Large intestine (tissue), 12 donors: ENCODE data around the gene RBM34. TPM values are rescaled to one million over a fixed set of nuclear protein-coding genes. Genes with fewer than 3 reads are reported as not detected.
"Not testable (repeated sequence)": the region's sequence is repeated elsewhere in the genome, so short reads cannot be mapped to it uniquely, and the experiment has no call there.

Experiments
- DNase-seq, 2 donors: peaks; one replicate each; pipeline versions ENCODE4 v3.0.0 to v3.0.0-alpha.2; 2013
- H3K27ac ChIP-seq: one replicate; pipeline ENCODE4 v1.5.1; 2013; ENCODE audit warnings: low read length
- H3K27me3 ChIP-seq: 2 replicates; pipeline ENCODE4 v1.6.1; 2013; ENCODE audit warnings: low read length; ENCODE audit not compliant: control insufficient read depth, insufficient read depth
- H3K36me3 ChIP-seq: 2 replicates; pipeline ENCODE4 v1.6.1; 2013; ENCODE audit warnings: low read length; ENCODE audit not compliant: control insufficient read depth, insufficient read depth
- H3K4me1 ChIP-seq: one replicate; pipeline ENCODE4 v1.6.1; 2013; ENCODE audit warnings: low read length; ENCODE audit not compliant: control insufficient read depth, insufficient read depth
- H3K4me3 ChIP-seq: one replicate; pipeline ENCODE4 v1.5.1; 2013; ENCODE audit warnings: low read length
- H3K9me3 ChIP-seq: one replicate; pipeline ENCODE4 v1.6.1; 2013; ENCODE audit warnings: mild to moderate bottlenecking, low read depth, low read length, moderate library complexity; ENCODE audit not compliant: control insufficient read depth
- WGBS: methylation state at CpG from one replicate; pipeline ENCODE4 v1.1.5; 2013; ENCODE audit warnings: low lambda C conversion rate; ENCODE audit not compliant: insufficient coverage; 5-methylcytosine and 5-hydroxymethylcytosine counted together
- long read RNA-seq, 11 donors: transcript quantifications; one replicate each; lab custom pipeline, GENCODE V29; 2026
- polyA plus RNA-seq: library from polyadenylated mRNA; unstranded; fragments of 120-200 nt; gene quantifications from one replicate; pipeline ENCODE4 v1.2.1, GENCODE V29; 2013

Gene RBM34
- polyA plus RNA-seq, result 77.4 TPM
- long read RNA-seq, donor 1, transcript RBM34-201 (11 exons, 2,054 nt), result major isoform, 9 of 12 reads
- long read RNA-seq, donor 1, partial matches to known transcripts, result 0 of 12 reads
- long read RNA-seq, donor 1, other reads (novel, unspliced or antisense), result 0 of 12 reads
- long read RNA-seq, donor 2, transcript RBM34-201 (11 exons, 2,054 nt), result major isoform, 11 of 21 reads
- long read RNA-seq, donor 2, partial matches to known transcripts, result 5 of 21 reads
- long read RNA-seq, donor 2, other reads (novel, unspliced or antisense), result 0 of 21 reads
- long read RNA-seq, donor 3, result 0 reads
- long read RNA-seq, donor 4, partial matches to known transcripts, result 0 of 4 reads
- long read RNA-seq, donor 4, other reads (novel, unspliced or antisense), result 0 of 4 reads
- long read RNA-seq, donor 5, transcript RBM34-201 (11 exons, 2,054 nt), result major isoform, 6 of 7 reads
- long read RNA-seq, donor 5, partial matches to known transcripts, result 0 of 7 reads
- long read RNA-seq, donor 5, other reads (novel, unspliced or antisense), result 0 of 7 reads
- long read RNA-seq, donor 6, transcript RBM34-201 (11 exons, 2,054 nt), result major isoform, 7 of 20 reads
- long read RNA-seq, donor 6, partial matches to known transcripts, result 8 of 20 reads
- long read RNA-seq, donor 6, other reads (novel, unspliced or antisense), result 0 of 20 reads
- long read RNA-seq, donor 7, transcript RBM34-201 (11 exons, 2,054 nt), result major isoform, 6 of 8 reads
- long read RNA-seq, donor 7, partial matches to known transcripts, result 0 of 8 reads
- long read RNA-seq, donor 7, other reads (novel, unspliced or antisense), result 0 of 8 reads
- long read RNA-seq, donor 8, transcript RBM34-209 (3 exons, 783 nt), result minor isoform, 6 of 19 reads
- long read RNA-seq, donor 8, transcript RBM34-201 (11 exons, 2,054 nt), result major isoform, 8 of 19 reads
- long read RNA-seq, donor 8, partial matches to known transcripts, result 0 of 19 reads
- long read RNA-seq, donor 8, other reads (novel, unspliced or antisense), result 0 of 19 reads
- long read RNA-seq, donor 9, transcript RBM34-209 (3 exons, 783 nt), result minor isoform, 5 of 17 reads
- long read RNA-seq, donor 9, transcript RBM34-201 (11 exons, 2,054 nt), result major isoform, 9 of 17 reads
- long read RNA-seq, donor 9, partial matches to known transcripts, result 0 of 17 reads
- long read RNA-seq, donor 9, other reads (novel, unspliced or antisense), result 0 of 17 reads
- long read RNA-seq, donor 10, transcript RBM34-201 (11 exons, 2,054 nt), result major isoform, 12 of 27 reads
- long read RNA-seq, donor 10, partial matches to known transcripts, result 13 of 27 reads
- long read RNA-seq, donor 10, other reads (novel, unspliced or antisense), result 0 of 27 reads
- long read RNA-seq, donor 11, transcript RBM34-201 (11 exons, 2,054 nt), result major isoform, 9 of 12 reads
- long read RNA-seq, donor 11, partial matches to known transcripts, result 0 of 12 reads
- long read RNA-seq, donor 11, other reads (novel, unspliced or antisense), result 0 of 12 reads

- H3K9me3 ChIP-seq, result no peaks in the 10 kb centered on the region
- H3K27ac ChIP-seq, result peak within 1 kb of the TSS; percentile 86
- H3K4me3 ChIP-seq, result peak within 1 kb of the TSS; percentile 71
- H3K4me1 ChIP-seq, result peaks cover 16% of the 10 kb centered on the region
- H3K36me3 ChIP-seq, result peaks cover 15% of the 10 kb centered on the region
- WGBS, result no CpG with 5 or more reads among the region's 52 CpGs
- H3K27me3 ChIP-seq, result no peaks in the 10 kb centered on the region
- peak; percentile 91 to 94 for DNase-seq
These were observed at the start of gene RBM34 for GRCh38 chr1:235160957-235161684. TSS of gene RBM34 (minus strand) at chr1:235161250. CDS start at chr1:235161226, 24 bp downstream.

GRCh38 chr1:235207209-235207565, 46.1 kb upstream of the RBM34 start:
- H3K36me3 ChIP-seq, result peaks cover 33% of the 10 kb centered on the region
- no peaks in the 10 kb centered on the region for H3K9me3 ChIP-seq
- no peaks in the 10 kb centered on the region for H3K27me3 ChIP-seq
- no peak overlapping the region for H3K27ac ChIP-seq
- no peak for DNase-seq
- H3K4me3 ChIP-seq, result no peak overlapping the region
- H3K4me1 ChIP-seq, result no peaks in the 10 kb centered on the region
- WGBS, result 100% methylated on average over 2 of the region's 2 CpGs

- Histone ChIP-seq H3K9me3 (no peaks in the 10 kb centered on the region), H3K4me3 (no peak overlapping the region), H3K27me3 (no peaks in the 10 kb centered on the region), H3K36me3 (peaks cover 28% of the 10 kb centered on the region), H3K27ac (no peak overlapping the region), H3K4me1 (no peaks in the 10 kb centered on the region)
- 87% methylated on average over 3 of the region's 4 CpGs for WGBS
- no peak for DNase-seq
These were observed 45.6 kb upstream of the RBM34 start for GRCh38 chr1:235206533-235207208.

- DNase-seq, result no peak
- peaks cover 30% of the 10 kb centered on the region for H3K36me3 ChIP-seq
- no peak overlapping the region for H3K27ac ChIP-seq
- H3K4me1 ChIP-seq, result no peaks in the 10 kb centered on the region
- no peaks in the 10 kb centered on the region for H3K9me3 ChIP-seq
- H3K4me3 ChIP-seq, result no peak overlapping the region
- 88% methylated on average over 1 of the region's 3 CpGs for WGBS
- H3K27me3 ChIP-seq, result no peaks in the 10 kb centered on the region
These were observed 44.6 kb upstream of the RBM34 start for GRCh38 chr1:235205687-235206086.

GRCh38 chr1:235203428-235203827, 42.4 kb upstream of the RBM34 start:
- Histone ChIP-seq H3K4me3 (no peak overlapping the region), H3K9me3 (no peaks in the 10 kb centered on the region), H3K27me3 (no peaks in the 10 kb centered on the region), H3K36me3 (peaks cover 23% of the 10 kb centered on the region), H3K4me1 (no peaks in the 10 kb centered on the region), H3K27ac (no peak overlapping the region)
- WGBS, result 100% methylated on average over 1 of the region's 1 CpG
- DNase-seq, result no peak

GRCh38 chr1:235202447-235202846, 41.4 kb upstream of the RBM34 start:
- WGBS, result no CpG with 5 or more reads among the region's 5 CpGs
- H3K27ac ChIP-seq, H3K27me3 ChIP-seq, DNase-seq, H3K9me3 ChIP-seq, H3K4me3 ChIP-seq, H3K4me1 ChIP-seq: not testable (repeated sequence)
- peaks cover 23% of the 10 kb centered on the region for H3K36me3 ChIP-seq

- DNase-seq, result peak in 1 of 2 donors; percentile 4
- peaks cover 26% of the 10 kb centered on the region for H3K36me3 ChIP-seq
These were observed 38.4 kb upstream of the RBM34 start for GRCh38 chr1:235199441-235199840.

GRCh38 chr1:235190431-235190830, 29.4 kb upstream of the RBM34 start:
- DNase-seq, result no peak
- Histone ChIP-seq H3K4me3 (no peak overlapping the region), H3K9me3 (no peaks in the 10 kb centered on the region), H3K4me1 (no peaks in the 10 kb centered on the region), H3K27me3 (no peaks in the 10 kb centered on the region), H3K27ac (no peak overlapping the region), H3K36me3 (peaks cover 45% of the 10 kb centered on the region)

More at GRCh38 chr1:235199441-235199840, 38.4 kb upstream of the RBM34 start:
- H3K4me1 ChIP-seq, result no peaks in the 10 kb centered on the region
- H3K27ac ChIP-seq, result no peak overlapping the region
- H3K27me3 ChIP-seq, result no peaks in the 10 kb centered on the region
- WGBS, result 46% methylated on average over 4 of the region's 6 CpGs
- H3K4me3 ChIP-seq, result no peak overlapping the region
- no peaks in the 10 kb centered on the region for H3K9me3 ChIP-seq

GRCh38 chr1:235187316-235187715, 26.3 kb upstream of the RBM34 start:
- H3K27ac ChIP-seq, result no peak overlapping the region
- no peak for DNase-seq
- WGBS, result 92% methylated on average over 2 of the region's 4 CpGs
- H3K36me3 ChIP-seq, result peaks cover 30% of the 10 kb centered on the region
- H3K4me1 ChIP-seq, result no peaks in the 10 kb centered on the region
- H3K4me3 ChIP-seq, result no peak overlapping the region
- no peaks in the 10 kb centered on the region for H3K27me3 ChIP-seq
- no peaks in the 10 kb centered on the region for H3K9me3 ChIP-seq
